SK-N-SH (cell line): ENCODE results near the gene PARD3B.

Source experiments
- CTCF ChIP-seq: fragments of 200-600 bp; sonication (generic); IDR thresholded peaks from 2 replicates; pipeline ENCODE4 v1.6.1; 2017; ENCODE audit warnings: antibody characterized with exemption, mild to moderate bottlenecking, moderate library complexity
- EZH2phosphoT487 ChIP-seq: fragments of 200-600 bp; sonication (generic); IDR thresholded peaks from 2 replicates; pipeline ENCODE4 v1.6.1; 2017; ENCODE audit warnings: low read depth, mixed run types, mild to moderate bottlenecking, antibody characterized with exemption, moderate library complexity, borderline replicate concordance
- MAX ChIP-seq: IDR thresholded peaks from 2 replicates; pipeline ENCODE4 v1.4.0; 2012; ENCODE audit warnings: low read depth
- POLR2AphosphoS5 ChIP-seq: IDR thresholded peaks from 2 replicates; pipeline ENCODE4 v1.6.1; 2012; ENCODE audit warnings: low read depth, low read length
- RAD21 ChIP-seq: IDR thresholded peaks from 2 replicates; pipeline ENCODE4 v1.6.1; 2012; ENCODE audit warnings: mild to moderate bottlenecking, low read length
- REST ChIP-seq: IDR thresholded peaks from 2 replicates; pipeline ENCODE4 v1.6.1; 2012; ENCODE audit warnings: mild to moderate bottlenecking, low read depth, low read length, moderate library complexity
- USF1 ChIP-seq: IDR thresholded peaks from 2 replicates; pipeline ENCODE4 v1.4.0; 2012; ENCODE audit warnings: low read depth, borderline replicate concordance
- USF2 ChIP-seq: fragments of 150-350 bp; IDR thresholded peaks from 2 replicates; pipeline ENCODE4 v1.6.1; 2017; ENCODE audit warnings: antibody characterized with exemption, low read length, low read depth, borderline replicate concordance

- TF ChIP-seq CTCF (no peak), REST (no peak), POLR2AphosphoS5 (no peak), USF1 (no peak), MAX (no peak), RAD21 (no peak), USF2 (no peak), EZH2phosphoT487 (no peak)
These were observed 1083.1 kb downstream of the PARD3B start for GRCh38 chr2:205628422-205628821.
